Testis (tissue), 5 donors: ENCODE measurements around the gene CADPS2. TPM values are rescaled to one million over a fixed set of nuclear protein-coding genes. Genes with fewer than 3 reads are reported as not detected.

Experiments used
- DNase-seq: peaks from one replicate; pipeline ENCODE4 v3.0.0-alpha.2; 2019
- H3K27ac ChIP-seq, 2 donors: fragments of 200-600 bp; sonication (generic); one replicate each; pipeline ENCODE4 v1.5.1; 2019
- H3K27me3 ChIP-seq: fragments of 200-600 bp; sonication (generic); one replicate; pipeline ENCODE4 v1.5.1; 2019
- H3K36me3 ChIP-seq: fragments of 200-600 bp; sonication (generic); one replicate; pipeline ENCODE4 v1.5.1; 2017; ENCODE audit warnings: low read depth; ENCODE audit errors: missing control alignments
- H3K4me1 ChIP-seq: fragments of 200-600 bp; sonication (generic); one replicate; pipeline ENCODE4 v1.5.1; 2019
- H3K4me3 ChIP-seq, 2 donors: fragments of 200-600 bp; sonication (generic); one replicate each; pipeline ENCODE4 v1.5.1; 2017 to 2019
- H3K9me3 ChIP-seq: fragments of 200-600 bp; sonication (generic); one replicate; pipeline ENCODE4 v1.5.1; 2017
- POLR2A ChIP-seq: fragments of 450-650 bp; IDR thresholded peaks from one replicate; pipeline ENCODE4 v1.6.1; 2017; ENCODE audit warnings: antibody characterized with exemption, mild to moderate bottlenecking, moderate library complexity
- WGBS, 2 donors: methylation state at CpG; one replicate each; pipeline ENCODE4 v1.1.5; 2018; 5-methylcytosine and 5-hydroxymethylcytosine counted together
- intact Hi-C: fragments of 100-400 bp; cut with DNase I; formaldehyde crosslinking; loops from one replicate; pipeline ENCODE4 v1.15.1; 2023; ENCODE audit warnings: low total_unique reads
- long read RNA-seq, 2 donors: transcript quantifications; one replicate each; lab custom pipeline, GENCODE V29; 2026
- polyA plus RNA-seq: library from polyadenylated mRNA; stranded (reverse); fragments of 350-450 nt; fragmentation: Illumina TruSeq; extraction: RNeasy Lipid Tissue Mini Kit (QIAGEN cat#74804); gene quantifications from one replicate; pipeline ENCODE4 v1.2.3, GENCODE V29; 2014; ENCODE audit warnings: low read depth, low replicate concordance; ENCODE audit not compliant: insufficient read depth
- total RNA-seq, 2 donors: library from RNA; depleted of rRNA; stranded (reverse); fragments of >200 nt; gene quantifications; one replicate each; pipeline ENCODE4 v1.2.3, GENCODE V29; 2016
- TF ChIP-seq, protein P1 (sequence below), 3 experiments: fragments of 450-650 bp in 2 of 3; fragments of 200-600 bp in 1 of 3; sonication (generic) in 1 of 3; IDR thresholded peaks; one replicate each; pipeline ENCODE4 v1.5.1; 2016 to 2019; ENCODE audit warnings: antibody characterized with exemption in 3 of 3, mild to moderate bottlenecking in 2 of 3, moderate library complexity in 1 of 3

The CADPS2 gene
- total RNA-seq (1 to 10 TPM; 9.3 to 9.9 TPM), polyA plus RNA-seq (6.0 TPM)
- long read RNA-seq, donor 1 = 0 reads
- long read RNA-seq, donor 2 = 0 reads

DNA sequence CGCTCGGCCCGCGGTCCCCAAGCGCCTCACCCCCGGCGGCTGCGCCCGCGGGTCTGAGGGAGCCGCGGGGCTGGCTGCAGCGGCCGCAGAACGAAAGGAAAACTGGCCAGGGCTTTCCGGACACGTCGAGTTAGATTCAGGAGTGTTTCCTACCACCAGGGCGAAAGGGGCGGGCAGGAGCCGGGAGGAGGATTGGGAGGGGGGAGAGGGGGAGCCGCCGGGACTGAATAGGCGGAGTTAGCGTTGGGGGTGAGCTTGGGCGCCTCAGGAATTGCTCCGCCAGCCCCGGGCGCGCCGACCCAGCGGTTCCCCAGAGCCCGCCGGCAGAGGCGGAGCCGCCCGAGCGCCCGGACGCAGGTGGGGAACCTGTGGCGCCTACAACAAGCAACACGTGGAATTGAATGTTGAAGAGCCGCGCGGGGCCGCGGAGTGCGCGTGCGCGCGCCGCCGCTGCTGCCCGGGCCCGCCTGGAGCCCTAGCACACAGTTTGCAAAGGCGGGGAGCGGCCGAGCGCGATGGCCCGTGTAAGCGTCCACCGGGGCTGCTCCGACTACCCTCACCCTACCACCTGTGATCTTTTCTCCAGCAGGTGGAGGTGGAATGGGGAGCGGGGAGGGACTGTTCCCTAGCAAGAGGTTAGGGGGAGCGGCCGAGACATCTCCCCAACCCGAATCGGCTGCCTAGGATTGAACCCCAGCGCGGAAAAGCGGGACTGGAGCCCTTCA, at the start of gene CADPS2:
Gene CADPS2 (minus strand): TSS at position 104 of the 725 bp plus-strand sequence. CDS start 123 bp downstream, outside the sequence.
- H3K36me3 ChIP-seq = no peaks in the 10 kb centered on the region
- H3K9me3 ChIP-seq = no peaks in the 10 kb centered on the region
- intact Hi-C loops = no loop called here
- peaks cover 9% of the 10 kb centered on the region for H3K4me1 ChIP-seq
- H3K4me3 ChIP-seq = peak within 1 kb of the TSS; percentile 72 to 85
- TF ChIP-seq POLR2A = peak; percentile 35
- TF ChIP-seq, protein P1, sequence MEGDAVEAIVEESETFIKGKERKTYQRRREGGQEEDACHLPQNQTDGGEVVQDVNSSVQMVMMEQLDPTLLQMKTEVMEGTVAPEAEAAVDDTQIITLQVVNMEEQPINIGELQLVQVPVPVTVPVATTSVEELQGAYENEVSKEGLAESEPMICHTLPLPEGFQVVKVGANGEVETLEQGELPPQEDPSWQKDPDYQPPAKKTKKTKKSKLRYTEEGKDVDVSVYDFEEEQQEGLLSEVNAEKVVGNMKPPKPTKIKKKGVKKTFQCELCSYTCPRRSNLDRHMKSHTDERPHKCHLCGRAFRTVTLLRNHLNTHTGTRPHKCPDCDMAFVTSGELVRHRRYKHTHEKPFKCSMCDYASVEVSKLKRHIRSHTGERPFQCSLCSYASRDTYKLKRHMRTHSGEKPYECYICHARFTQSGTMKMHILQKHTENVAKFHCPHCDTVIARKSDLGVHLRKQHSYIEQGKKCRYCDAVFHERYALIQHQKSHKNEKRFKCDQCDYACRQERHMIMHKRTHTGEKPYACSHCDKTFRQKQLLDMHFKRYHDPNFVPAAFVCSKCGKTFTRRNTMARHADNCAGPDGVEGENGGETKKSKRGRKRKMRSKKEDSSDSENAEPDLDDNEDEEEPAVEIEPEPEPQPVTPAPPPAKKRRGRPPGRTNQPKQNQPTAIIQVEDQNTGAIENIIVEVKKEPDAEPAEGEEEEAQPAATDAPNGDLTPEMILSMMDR (IDR thresholded peaks at IDR 0.05) = peak in 2 of 3 experiments; percentile 16 to 34
- peak; percentile 87 for DNase-seq
- 0 to 1% methylated on average over 10 to 68 of the region's 73 CpGs for WGBS, 2 donors
- H3K27me3 ChIP-seq = no peaks in the 10 kb centered on the region
- peak within 1 kb of the TSS; percentile 87 to 88 for H3K27ac ChIP-seq

DNA sequence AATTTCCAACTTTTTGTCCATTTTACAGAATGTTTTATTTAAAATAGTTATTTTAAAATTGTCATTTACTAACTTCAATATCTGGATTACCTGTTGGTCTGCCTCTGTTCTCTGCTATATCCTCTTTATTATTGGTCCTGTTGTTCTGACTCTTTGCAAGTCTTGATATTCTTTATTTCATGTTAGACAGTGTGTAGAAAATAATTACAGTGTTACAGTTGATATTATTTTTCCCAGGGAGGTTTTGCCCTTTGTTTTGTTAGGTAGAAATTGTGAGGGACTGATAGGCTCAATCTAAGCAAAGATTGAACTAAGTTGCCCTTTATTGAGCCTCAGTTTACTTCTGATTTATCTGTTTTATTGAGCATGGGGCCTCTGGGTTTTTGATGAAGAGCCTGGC, 49.4 kb upstream of the CADPS2 start:
- no peaks in the 10 kb centered on the region for H3K27me3 ChIP-seq
- H3K9me3 ChIP-seq = no peaks in the 10 kb centered on the region
- H3K36me3 ChIP-seq = no peaks in the 10 kb centered on the region
- no peak for TF ChIP-seq POLR2A
- TF ChIP-seq, protein P1 (IDR thresholded peaks at IDR 0.05) = no peak
- DNase-seq = no peak
- H3K27ac ChIP-seq = no peak overlapping the region
- H3K4me1 ChIP-seq = no peaks in the 10 kb centered on the region
- intact Hi-C loops = no loop called here
- no peak overlapping the region for H3K4me3 ChIP-seq

DNA sequence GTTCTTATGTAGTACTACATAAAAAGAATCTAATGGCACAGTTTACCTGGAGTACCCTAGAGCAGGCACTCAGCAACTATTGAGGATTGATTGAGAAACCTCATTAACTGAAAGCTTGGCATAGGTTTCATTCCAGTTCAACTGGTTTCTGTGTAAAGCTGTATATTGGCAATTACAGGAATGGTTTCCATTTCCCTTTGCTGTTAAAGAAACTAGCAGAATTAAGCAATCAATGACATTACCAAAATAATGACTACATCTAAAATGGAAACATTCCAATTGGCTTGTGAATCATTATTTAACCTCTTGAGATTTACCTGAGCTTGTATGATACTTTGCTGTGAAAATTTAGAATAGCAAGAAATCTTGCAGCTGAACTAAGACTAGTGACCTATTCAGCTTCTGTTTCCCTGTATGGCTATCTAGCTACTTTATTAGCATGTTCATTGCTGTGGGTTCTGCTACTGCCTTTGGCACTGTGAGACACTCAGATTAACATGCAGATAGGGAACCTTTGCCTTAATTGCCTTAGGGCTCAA, 33.5 kb upstream of the CADPS2 start:
- H3K9me3 ChIP-seq = no peaks in the 10 kb centered on the region
- intact Hi-C loops = no loop called here
- no peaks in the 10 kb centered on the region for H3K4me1 ChIP-seq
- H3K27me3 ChIP-seq = no peaks in the 10 kb centered on the region
- no peak for TF ChIP-seq POLR2A
- TF ChIP-seq, protein P1 (IDR thresholded peaks at IDR 0.05) = no peak
- no peaks in the 10 kb centered on the region for H3K36me3 ChIP-seq
- no peak overlapping the region for H3K4me3 ChIP-seq
- H3K27ac ChIP-seq = no peak overlapping the region
- no peak for DNase-seq

DNA sequence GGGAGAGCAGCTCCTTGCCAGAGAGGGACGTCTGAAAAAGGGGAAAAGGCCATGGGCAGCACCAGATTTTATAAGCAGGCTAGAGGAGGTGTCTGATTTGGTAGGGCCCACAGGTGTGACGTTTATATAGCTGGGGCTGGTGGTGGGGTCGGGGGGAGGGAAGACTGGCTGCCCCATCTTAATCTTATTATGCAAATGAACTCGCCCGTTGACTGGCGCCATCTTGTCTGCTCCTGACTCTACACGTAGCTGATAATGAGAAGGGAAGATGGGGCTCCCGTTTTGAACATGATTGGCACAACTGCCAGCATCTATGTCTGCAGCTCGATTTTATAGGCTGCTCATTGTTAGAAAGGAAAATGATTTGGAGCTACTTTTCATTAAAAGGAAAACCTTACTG, 28.6 kb upstream of the CADPS2 start:
- Histone ChIP-seq H3K27me3 (no peaks in the 10 kb centered on the region), H3K4me3 (peak overlapping the region in 1 of 2 donors; percentile 15), H3K9me3 (no peaks in the 10 kb centered on the region), H3K36me3 (no peaks in the 10 kb centered on the region), H3K27ac (no peak overlapping the region), H3K4me1 (no peaks in the 10 kb centered on the region)
- intact Hi-C loops = no loop called here
- WGBS, 2 donors = 65 to 76% methylated on average over 9 of the region's 9 CpGs
- peak; percentile 25 for DNase-seq
- no peak for TF ChIP-seq POLR2A
- TF ChIP-seq, protein P1 (IDR thresholded peaks at IDR 0.05) = no peak
